SU-DHL-6 (cell line): ENCODE results near the gene KLHL22.

Source experiments
- EZH2phosphoT487 ChIP-seq: fragments of 200-600 bp; sonication (generic), shearing (Covaris generic); conservative IDR thresholded peaks from 2 replicates; pipeline ENCODE4 v1.6.1; 2018; ENCODE audit warnings: mild to moderate bottlenecking, antibody characterized with exemption, low read length, moderate library complexity, mixed read lengths
- TF ChIP-seq, protein P1 (sequence below): fragments of 200-600 bp; sonication (generic); IDR thresholded peaks from one replicate; pipeline ENCODE4 v1.5.1; 2017; ENCODE audit warnings: antibody characterized with exemption, mild to moderate bottlenecking, low read length, moderate library complexity; ENCODE audit not compliant: insufficient read depth, poor library complexity, severe bottlenecking

DNA sequence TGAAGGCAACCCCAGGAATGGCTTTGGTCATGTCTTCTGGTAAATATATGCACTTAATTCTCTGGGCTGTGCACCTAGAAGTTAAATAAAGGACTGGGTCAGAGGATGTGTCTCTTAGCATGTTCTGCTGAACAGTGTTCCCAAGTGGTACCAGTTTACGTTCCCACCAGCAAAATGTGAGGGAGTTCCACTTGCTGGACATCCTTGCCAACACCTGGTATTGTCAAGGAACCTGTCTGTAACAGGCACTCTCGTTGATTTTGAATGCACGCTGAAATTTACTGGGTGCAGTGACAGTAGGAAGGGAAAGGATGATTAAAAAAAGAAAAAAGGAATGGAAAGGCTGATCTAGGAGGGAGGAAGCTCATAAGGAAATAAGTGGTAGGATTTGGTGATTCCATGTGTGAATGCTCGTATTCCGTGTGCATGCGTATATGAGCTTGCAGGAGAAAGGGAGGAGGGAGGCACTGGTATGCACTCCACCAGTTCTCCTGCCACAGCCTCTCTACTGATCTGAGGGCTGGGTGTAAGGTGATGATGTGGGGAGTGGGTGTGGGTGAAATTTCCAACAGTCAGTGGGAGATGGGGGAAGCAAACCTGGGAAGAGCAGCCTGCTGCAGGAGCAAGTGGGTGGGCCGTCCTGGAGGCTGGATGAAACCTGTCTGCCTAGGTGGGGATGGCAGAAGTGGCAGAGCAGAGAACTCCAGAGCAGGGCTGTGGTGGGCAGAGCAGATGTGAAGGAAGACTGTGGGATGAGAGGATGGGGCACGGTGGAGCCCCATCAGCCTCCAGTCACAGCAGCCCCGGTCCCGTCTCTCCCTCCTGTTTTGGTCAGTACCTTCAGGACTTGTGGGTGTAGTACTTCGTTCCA is 26.8 kb upstream of the KLHL22 start:
- TF ChIP-seq, protein P1, sequence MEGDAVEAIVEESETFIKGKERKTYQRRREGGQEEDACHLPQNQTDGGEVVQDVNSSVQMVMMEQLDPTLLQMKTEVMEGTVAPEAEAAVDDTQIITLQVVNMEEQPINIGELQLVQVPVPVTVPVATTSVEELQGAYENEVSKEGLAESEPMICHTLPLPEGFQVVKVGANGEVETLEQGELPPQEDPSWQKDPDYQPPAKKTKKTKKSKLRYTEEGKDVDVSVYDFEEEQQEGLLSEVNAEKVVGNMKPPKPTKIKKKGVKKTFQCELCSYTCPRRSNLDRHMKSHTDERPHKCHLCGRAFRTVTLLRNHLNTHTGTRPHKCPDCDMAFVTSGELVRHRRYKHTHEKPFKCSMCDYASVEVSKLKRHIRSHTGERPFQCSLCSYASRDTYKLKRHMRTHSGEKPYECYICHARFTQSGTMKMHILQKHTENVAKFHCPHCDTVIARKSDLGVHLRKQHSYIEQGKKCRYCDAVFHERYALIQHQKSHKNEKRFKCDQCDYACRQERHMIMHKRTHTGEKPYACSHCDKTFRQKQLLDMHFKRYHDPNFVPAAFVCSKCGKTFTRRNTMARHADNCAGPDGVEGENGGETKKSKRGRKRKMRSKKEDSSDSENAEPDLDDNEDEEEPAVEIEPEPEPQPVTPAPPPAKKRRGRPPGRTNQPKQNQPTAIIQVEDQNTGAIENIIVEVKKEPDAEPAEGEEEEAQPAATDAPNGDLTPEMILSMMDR: no peak
- no peak for TF ChIP-seq EZH2phosphoT487
